ENCODE results near the gene TUBB2B. TPM values are rescaled to one million over a fixed set of nuclear protein-coding genes. Genes with fewer than 3 reads are reported as not detected.
A peak's percentile ranks its signal among the peaks of the same experiment; 100 is the strongest.
"Not testable (repeated sequence)": the region's sequence is repeated elsewhere in the genome, so short reads cannot be mapped to it uniquely, and the experiment has no call there.

TUBB2B gene
- total RNA-seq, 1 experiment from 2014 or later = 127 TPM

DNA sequence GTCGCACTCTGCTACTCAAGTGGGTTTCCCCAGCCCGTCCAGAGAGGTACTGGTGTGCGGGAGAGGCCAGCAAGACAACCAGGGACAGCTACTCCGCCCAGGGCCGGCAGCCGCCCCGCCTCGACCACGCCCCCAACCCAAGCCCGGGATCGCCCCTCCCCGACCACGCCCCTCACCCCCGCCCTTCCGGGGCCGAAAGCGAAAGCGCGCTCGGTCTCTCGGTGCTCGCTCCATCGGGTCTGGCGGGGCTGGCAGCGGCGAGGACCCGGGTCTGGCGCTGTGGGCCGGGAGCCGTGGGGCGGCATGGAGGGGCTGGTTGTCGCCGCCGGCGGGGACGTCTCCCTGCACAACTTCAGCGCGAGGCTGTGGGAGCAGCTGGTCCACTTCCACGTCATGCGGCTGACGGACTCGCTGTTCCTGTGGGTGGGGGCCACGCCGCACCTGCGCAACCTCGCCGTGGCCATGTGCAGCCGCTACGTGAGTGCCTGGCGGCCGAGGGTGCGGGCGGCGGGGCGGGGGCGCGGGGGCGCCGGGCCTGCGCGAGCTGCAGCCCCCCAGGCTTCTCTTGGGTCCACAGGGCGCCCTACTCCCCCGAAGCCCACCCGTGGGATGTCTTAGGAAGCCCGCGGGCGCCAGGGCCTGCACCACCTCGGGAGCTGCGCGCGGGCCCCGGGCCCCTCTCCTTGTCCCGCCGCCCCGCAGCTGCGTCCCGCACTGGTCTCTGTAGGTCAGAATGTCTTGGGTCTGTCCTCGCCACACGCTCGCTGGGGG is 31.5 kb upstream of the TUBB2B start, which contains the start of gene PSMG4:
Gene PSMG4 (plus strand): TSS at position 228 of the 771 bp plus-strand sequence. CDS start 76 bp downstream, at position 304.
- DNase-seq (ENCODE audit: low read depth) = peak; percentile 86

DNA sequence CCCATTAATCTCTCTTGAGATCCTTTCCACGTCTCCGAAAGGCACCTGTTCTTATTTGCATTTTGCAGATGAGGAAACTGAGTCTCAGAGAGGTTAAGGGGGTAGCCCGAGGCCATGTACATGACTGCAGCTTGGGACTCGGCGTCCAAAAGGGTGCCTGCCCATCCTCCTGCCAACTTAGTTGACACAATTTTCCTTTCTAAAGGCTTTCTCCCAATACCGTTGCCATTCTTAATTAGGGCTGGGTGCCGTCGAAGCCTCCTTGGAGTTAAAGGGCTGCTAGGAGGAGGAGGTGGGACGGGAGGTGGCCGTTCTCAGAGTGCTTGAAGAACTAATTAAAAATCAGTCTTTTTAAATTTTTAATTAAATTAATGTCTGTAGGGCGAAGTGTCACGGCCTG is 30.7 kb upstream of the TUBB2B start:
- DNase-seq (ENCODE audit: low read depth) = no peak

- DNase-seq (ENCODE audit: low read depth) = no peak
Observed at GRCh38 chr6:3253597-3253961, 26.1 kb upstream of the TUBB2B start.

DNA sequence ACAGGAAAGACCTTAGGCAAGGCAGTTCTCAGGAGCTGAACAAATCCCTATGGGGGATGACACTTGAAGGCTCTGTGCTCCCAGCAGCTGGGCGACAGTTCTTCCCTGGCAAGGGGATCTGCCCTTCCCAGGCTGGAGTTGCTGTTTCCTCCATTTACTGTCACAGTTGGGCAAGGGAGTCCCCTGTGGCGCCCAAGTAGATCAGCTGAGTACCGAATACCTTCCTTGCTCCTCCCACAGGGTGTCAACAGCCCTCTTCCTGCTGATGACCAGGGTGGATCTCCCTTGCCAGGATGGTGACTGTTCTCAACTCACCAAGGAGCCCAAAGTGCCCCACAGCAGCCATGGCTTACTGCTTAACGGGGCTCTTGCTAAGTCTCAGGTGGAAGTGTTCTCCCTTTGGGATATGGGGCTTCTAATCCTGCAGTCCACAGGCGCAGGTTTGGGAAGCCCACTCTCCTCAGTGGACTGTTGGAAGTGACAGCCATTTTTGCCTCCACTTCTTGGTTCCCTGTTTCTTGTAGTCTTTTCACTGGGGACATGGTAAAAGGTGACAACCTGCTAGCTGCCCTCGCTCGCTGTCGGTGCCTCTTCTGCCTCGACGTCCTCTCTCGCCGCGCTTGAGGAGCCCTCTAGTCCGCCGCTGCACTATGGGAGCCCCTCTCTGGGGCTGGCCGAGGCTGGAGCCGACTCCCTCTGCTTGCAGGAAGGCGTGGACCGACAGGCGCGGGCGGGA is 25.6 kb upstream of the TUBB2B start:
- no peak for DNase-seq (ENCODE audit: low read depth)

DNA sequence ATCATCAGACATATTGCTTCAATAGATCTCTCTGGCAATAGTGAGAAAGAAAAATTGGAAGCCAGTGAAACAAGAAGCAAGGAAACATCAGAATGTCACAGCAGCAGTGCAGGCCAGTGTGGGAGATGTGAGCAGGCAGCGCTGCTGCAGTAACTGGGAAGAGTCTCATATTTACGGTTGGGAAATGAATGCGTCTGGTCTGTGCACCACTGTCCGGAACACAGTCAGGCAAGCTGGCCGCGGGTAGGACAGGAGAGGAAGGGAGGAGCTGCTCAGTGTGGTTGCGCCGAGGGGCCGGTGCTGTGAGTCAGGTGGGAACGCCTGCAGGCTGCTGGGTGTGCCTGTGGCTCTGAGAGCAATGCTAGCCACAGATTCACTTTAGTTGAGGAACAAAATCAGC is 24.9 kb upstream of the TUBB2B start:
- DNase-seq (ENCODE audit: low read depth) = no peak

- peak; percentile 86 for DNase-seq (ENCODE audit: low read depth)
Observed at GRCh38 chr6:3251462-3252314, 24.2 kb upstream of the TUBB2B start.

GRCh38 chr6:3250231-3250675 is 22.8 kb upstream of the TUBB2B start:
- no peak for DNase-seq (ENCODE audit: low read depth)

DNA sequence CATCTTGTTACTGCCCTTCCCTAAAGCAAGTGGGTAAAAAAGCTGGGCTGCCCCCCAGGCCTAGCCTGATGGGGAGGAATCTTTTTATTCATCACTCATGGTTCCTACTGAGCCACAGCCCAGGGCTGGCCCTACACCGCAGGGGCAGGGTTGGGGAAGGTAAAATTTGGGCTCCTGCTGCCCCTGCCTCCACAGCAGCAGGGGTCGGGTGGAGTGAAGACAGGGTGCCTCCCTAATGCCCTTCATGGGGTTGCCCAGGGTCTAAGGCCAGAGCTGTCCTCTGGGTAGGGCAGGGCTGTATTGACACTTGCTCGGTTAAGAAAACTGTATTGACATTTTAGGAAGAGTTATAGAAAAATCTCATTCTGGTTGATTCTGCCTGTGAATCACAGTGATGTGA is 22.4 kb upstream of the TUBB2B start:
- no peak for DNase-seq (ENCODE audit: low read depth)

GRCh38 chr6:3247255-3248146 is 20.0 kb upstream of the TUBB2B start:
- DNase-seq (ENCODE audit: low read depth) = peak; percentile 80

DNA sequence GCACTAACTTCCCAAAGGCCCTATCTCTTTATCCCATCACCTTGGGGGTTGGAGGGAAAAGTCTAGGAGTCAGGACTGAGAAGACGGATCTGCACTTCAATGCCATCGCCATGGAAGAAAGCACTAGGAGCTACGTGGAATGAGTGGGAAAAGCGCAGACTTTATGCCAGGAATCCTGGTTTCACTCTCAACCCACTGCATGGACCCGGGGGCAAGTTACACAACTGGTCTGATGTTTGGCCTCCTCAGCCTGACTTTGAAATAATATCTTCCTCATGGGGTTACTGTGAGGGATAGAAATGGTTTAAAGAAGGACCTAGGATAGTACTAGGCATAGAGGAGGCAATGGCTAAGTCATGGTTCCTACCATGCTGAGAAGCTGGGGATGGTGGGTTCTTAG is 17.8 kb upstream of the TUBB2B start:
- DNase-seq (ENCODE audit: low read depth) = no peak

- DNase-seq (ENCODE audit: low read depth) = not testable (repeated sequence)
Observed at GRCh38 chr6:3244832-3245161, 17.3 kb upstream of the TUBB2B start.

DNA sequence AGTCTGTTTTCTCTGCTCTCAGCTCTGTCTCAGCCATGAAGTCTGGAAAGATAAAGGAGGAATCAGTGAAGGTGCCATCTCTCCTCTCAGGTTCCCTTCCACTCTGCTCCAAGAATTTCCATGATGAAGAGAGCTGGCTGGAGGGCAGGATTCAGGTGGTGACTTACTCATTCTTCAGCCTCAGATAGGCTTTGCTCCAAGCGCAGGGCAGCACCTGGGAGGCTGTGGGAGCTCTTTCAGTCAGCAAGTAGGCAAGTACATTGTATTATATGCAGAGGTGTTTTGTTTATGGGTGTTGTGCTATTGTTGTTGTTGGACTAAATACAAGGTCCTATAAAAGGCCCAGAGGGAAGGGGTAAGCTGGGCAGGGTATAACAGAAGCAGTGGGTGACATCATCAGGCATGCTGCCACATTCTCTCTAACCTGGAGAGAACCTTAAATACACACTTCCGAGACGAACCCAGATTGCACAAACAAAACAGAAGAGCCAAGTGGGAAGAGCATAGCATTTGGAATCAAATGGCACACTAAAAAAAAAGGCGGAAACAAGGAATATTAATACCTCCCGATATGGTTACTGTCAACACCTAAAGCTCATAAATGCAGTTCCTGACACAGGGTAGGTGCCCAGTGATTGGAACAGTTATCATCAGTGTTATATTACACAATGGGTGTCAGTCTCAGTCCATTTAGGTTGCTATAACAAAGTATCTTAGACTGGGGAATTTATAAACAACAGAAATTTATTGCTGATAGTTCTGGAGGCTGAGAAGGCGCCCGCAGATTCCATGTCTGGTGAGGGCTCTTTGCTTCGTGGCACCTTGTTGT is 16.8 kb upstream of the TUBB2B start:
- DNase-seq (ENCODE audit: low read depth) = no peak

DNA sequence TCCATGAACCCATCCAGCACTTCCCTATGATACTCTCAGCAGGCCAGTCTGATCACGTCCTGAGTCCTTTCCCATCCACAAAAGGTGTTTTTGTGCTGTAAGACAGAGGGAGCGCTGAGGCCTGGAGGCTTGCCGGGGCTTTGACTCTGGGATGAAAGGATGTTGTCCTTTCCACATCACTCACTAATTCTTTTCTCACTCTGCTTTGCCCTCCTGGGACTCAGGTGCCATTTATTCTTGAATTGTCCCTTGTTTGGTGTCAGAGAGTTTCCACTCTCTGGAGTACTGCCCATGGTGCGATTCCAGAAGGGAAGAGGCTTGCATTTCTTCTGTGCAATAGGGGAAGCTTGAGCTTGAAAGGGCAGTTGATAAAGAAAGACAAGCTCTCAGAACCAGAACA is 15.3 kb upstream of the TUBB2B start:
- DNase-seq (ENCODE audit: low read depth) = no peak

DNA sequence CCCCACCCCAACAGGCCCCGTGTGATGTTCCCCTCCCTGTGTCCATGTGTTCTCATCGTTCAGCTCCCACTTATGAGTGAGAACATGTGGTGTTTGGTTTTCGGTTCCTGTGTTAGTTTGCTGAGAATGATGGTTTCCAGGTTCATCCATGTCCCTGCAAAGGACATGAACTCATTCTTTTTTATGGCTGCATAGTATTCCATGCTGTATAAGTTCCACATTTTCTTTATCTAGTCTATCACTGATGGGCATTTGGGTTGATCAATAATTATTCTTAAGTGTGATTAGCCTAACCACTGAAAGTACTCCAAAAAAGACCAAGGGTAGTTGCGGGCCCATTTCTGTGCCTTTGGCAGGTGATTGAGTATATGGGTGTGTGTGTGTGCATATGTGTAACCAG is 14.3 kb upstream of the TUBB2B start:
- not testable (repeated sequence) for DNase-seq (ENCODE audit: low read depth)

DNA sequence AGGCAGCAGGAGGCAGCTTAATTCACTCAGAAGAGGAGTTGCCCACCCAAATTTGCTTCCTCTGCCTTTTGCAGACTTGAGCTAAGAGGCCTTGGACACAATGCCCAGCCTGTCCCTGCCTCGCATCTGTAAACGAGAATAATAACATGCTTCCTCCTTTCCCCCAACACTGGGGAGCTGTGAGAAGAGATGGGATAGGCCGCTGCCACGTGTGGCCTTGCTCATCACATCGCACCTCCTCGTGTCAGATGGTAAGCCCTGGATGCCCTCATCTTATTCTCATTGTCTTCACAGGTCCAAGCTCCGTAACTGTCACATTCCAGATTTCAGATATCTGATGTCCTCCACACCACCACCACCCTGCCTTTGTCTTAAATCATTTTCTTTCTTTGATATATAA is 13.1 kb upstream of the TUBB2B start:
- no peak for DNase-seq (ENCODE audit: low read depth)

DNA sequence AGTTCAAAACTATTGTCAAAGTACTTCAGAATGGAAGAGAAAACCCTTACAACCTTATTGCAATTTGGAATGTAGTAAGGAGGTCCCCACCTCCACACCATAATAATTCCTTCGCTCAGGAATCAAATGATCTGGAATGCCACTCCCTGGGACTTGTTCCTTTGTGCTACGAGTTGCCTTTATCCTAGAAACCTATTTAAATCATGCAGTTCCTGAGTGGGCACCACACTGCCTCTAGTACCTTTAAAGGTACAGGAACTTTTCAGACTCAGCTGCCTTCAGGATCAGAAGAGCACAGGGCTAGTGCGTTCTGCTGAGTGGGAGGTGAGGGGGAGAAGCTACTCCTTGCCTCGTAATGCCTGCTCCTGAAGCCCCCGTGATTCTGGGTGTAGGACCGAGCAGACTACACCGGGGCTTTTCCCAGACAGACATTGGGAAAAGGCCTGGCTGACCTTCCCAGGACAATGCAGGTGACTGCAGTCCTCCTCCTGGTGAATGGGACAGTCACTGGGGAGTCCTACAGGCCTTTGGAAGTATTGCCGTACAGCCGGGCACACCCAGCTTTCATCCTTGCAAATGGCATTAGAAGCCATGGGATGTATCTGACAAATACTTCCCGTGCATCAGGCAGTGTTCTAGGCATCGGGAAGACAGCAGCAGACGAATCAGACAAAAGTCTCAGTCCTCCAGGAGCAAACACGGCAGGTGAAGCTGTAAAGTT is 11.8 kb upstream of the TUBB2B start:
- peak; percentile 29 for DNase-seq (ENCODE audit: low read depth)

DNA sequence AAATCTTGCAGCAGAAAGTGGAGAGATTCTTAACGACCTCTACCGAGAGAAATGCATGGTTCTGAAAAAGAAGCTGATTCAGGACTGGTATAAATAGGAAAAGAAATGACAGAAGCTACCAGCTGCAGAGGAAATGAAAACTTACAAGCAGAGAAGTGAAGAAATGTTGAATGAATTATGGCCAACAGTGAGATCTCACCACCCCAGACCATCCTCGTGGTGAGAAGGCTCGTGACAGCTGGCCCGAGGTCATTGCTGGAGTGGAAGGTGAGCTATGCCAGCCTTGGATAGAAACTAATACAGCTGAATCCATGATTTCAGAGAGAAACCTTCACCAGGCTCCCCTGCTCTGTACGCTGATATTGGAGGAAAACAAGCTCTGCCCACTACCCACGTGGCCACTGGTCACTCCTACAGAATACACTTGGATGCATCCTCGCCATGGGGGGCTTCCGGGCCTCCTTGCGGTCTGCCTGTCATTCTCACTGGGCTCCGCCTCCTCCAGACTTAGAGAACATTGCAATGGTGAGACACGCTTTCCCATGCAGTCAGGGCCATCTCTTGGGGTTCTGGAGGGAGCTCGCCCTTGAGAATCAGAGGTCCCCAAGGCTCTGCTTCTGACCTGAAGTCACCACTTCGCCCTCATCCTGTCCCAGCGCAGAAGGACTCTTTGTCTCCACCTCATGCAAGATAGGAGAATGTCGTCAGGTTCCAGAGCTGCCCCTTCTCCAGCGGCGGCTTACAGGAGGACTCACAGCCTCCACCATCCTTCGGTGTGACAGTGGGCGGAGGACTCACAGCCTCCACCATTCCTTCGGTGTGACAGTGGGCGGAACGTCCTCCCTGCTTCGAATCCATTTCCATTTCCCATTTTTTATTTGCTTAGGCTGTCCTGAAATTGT is 10.6 kb upstream of the TUBB2B start:
- peak; percentile 25 for DNase-seq (ENCODE audit: low read depth)

- no peak for DNase-seq (ENCODE audit: low read depth)
Observed at GRCh38 chr6:3236005-3236404, 8.6 kb upstream of the TUBB2B start.

DNA sequence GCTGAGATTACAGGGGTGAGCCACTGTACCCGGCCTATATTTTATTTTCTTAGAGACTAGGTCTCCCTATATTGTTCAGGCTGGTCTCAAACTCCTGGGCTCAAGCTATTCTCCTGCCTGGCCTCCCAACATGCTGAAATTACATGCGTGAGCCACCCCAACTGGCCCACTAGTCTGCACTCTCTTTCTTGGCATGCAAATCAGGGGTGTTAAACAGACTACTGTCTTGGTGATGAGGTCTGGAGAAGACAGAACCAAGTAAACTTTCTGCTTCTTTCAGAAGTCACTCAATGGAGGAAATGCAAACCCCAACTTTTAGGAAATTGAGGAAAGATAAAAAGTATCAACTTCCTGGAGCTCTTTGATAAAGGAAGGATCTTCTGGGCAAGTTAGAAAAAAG is 8.0 kb upstream of the TUBB2B start:
- no peak for DNase-seq (ENCODE audit: low read depth)

All from M059J (cell line).